HepG2 (cell line): ENCODE data around the gene ENSA. TPM values are rescaled to one million over a fixed set of nuclear protein-coding genes. Genes with fewer than 3 reads are reported as not detected.
A peak's percentile ranks its signal among the peaks of the same experiment; 100 is the strongest.

Experiments
- AKAP8 ChIP-seq: sonication (generic); formaldehyde crosslinking; IDR thresholded peaks from 2 replicates; pipeline ENCODE4 v1.5.1; 2020; ENCODE audit warnings: mild to moderate bottlenecking, missing genetic modification reagents
- DMTF1 ChIP-seq: sonication (generic); formaldehyde crosslinking; IDR thresholded peaks from 2 replicates; pipeline ENCODE4 v1.4.0; 2020; ENCODE audit warnings: mild to moderate bottlenecking, missing genetic modification reagents
- DRAP1 ChIP-seq: IDR thresholded peaks from 2 replicates; pipeline ENCODE4 v1.6.1; 2016; ENCODE audit warnings: missing genetic modification reagents, missing compliant biosample characterization
- FOXO1 ChIP-seq: sonication (generic); formaldehyde crosslinking; IDR thresholded peaks from 2 replicates; pipeline ENCODE4 v1.4.0; 2020; ENCODE audit warnings: missing genetic modification reagents
- HMG20B ChIP-seq: conservative IDR thresholded peaks from 2 replicates; pipeline ENCODE4 v1.6.1; 2016; ENCODE audit warnings: missing genetic modification reagents, missing compliant biosample characterization
- LCORL ChIP-seq, 2 experiments: fragments of 450-650 bp in 1 of 2; sonication (generic) in 1 of 2; formaldehyde crosslinking in 1 of 2; IDR thresholded peaks; 2 replicates each; pipeline versions ENCODE4 v1.5.0 to v1.6.1; 2017 to 2020; ENCODE audit warnings: antibody characterized with exemption in 1 of 2, missing genetic modification reagents in 1 of 2
- MAF1 ChIP-seq: sonication (generic); formaldehyde crosslinking; IDR thresholded peaks from 2 replicates; pipeline ENCODE4 v1.5.0; 2020; ENCODE audit warnings: missing genetic modification reagents, borderline replicate concordance
- MAFF ChIP-seq: IDR thresholded peaks from 2 replicates; pipeline ENCODE4 v1.6.1; 2011; ENCODE audit warnings: low read depth, low read length, improper control_type of control experiment
- MXD1 ChIP-seq: sonication (generic); formaldehyde crosslinking; IDR thresholded peaks from 2 replicates; pipeline ENCODE4 v1.4.0; 2020; ENCODE audit warnings: mild to moderate bottlenecking, missing genetic modification reagents
- PLRG1 ChIP-seq: fragments of 450-650 bp; conservative IDR thresholded peaks from 2 replicates; pipeline ENCODE4 v1.6.1; 2016
- PRDM15 ChIP-seq: sonication (generic); formaldehyde crosslinking; IDR thresholded peaks from 2 replicates; pipeline ENCODE4 v1.4.0; 2020; ENCODE audit warnings: missing genetic modification reagents
- SMC3 ChIP-seq: IDR thresholded peaks from 2 replicates; pipeline ENCODE4 v1.6.1; 2011; ENCODE audit warnings: low read length, improper control_type of control experiment
- TEAD3 ChIP-seq: optimal IDR thresholded peaks from 2 replicates; pipeline ENCODE3; 2016; ENCODE audit warnings: borderline replicate concordance
- ZBTB37 ChIP-seq: sonication (generic); formaldehyde crosslinking; IDR thresholded peaks from 2 replicates; pipeline ENCODE4 v1.4.0; 2020; ENCODE audit warnings: mild to moderate bottlenecking, missing genetic modification reagents
- ZFP62 ChIP-seq: sonication (generic); formaldehyde crosslinking; IDR thresholded peaks from 2 replicates; pipeline ENCODE4 v1.4.0; 2020; ENCODE audit warnings: missing genetic modification reagents
- ZNF547 ChIP-seq: sonication (generic); formaldehyde crosslinking; IDR thresholded peaks from 2 replicates; pipeline ENCODE4 v1.5.1; 2020; ENCODE audit warnings: mild to moderate bottlenecking, missing genetic modification reagents
- ZNF605 ChIP-seq: sonication (generic); formaldehyde crosslinking; IDR thresholded peaks from 2 replicates; pipeline ENCODE4 v1.8.0; 2022; ENCODE audit warnings: mild to moderate bottlenecking, missing genetic modification reagents
- ZSCAN21 ChIP-seq: sonication (generic); formaldehyde crosslinking; IDR thresholded peaks from 2 replicates; pipeline ENCODE4 v1.8.0; 2022; ENCODE audit warnings: mild to moderate bottlenecking, missing genetic modification reagents, moderate library complexity, borderline replicate concordance
- ZSCAN31 ChIP-seq: sonication (generic); formaldehyde crosslinking; IDR thresholded peaks from 2 replicates; pipeline ENCODE4 v1.5.0; 2020; ENCODE audit warnings: low read depth, mild to moderate bottlenecking, missing genetic modification reagents
- polyA plus RNA-seq, 8 experiments: library from polyadenylated mRNA; depleted of rRNA in 3 of 8; stranded (reverse) in 7 of 8; unstranded in 1 of 8; fragments of >200 nt; fragmentation: Illumina TruSeq in 4 of 8; extraction: Trizol in 4 of 8; gene quantifications; 2 replicates each; pipeline versions ENCODE4 v1.2.1 to v1.2.3, GENCODE V29; 2011 to 2016; ENCODE audit warnings: low read depth in 4 of 8, missing spikeins in 1 of 8, mixed read lengths in 1 of 8; ENCODE audit not compliant: insufficient read depth in 1 of 8
- total RNA-seq, 5 experiments: library from RNA; depleted of rRNA; stranded (reverse); fragments of >200 nt; fragmentation: Illumina TruSeq; extraction: Trizol; gene quantifications; 2 replicates each; pipeline ENCODE4 v1.2.3, GENCODE V29; 2016; ENCODE audit warnings: low read depth in 1 of 5

The ENSA gene
- total and polyA plus RNA-seq, 2 of the 13 experiments (the other 11 are each of a cell fraction or from before 2014, with no cell fraction given) = 54.5 to 111 TPM

- TF ChIP-seq PRDM15 (CRISPR knock-in tag) (no peak), SMC3 (0 out of 2 replicates have a peak, but pooled peaks have one; percentile 1), ZFP62 (CRISPR knock-in tag) (no peak), LCORL (IDR thresholded peaks at IDR 0.05) (no peak), LCORL (CRISPR knock-in tag; IDR thresholded peaks at IDR 0.05) (peak; percentile 53; the same call in 1 of the 2 replicates), MXD1 (CRISPR knock-in tag) (no peak), ZNF547 (CRISPR knock-in tag) (no peak; the same call in 1 of the 2 replicates), ZNF605 (CRISPR knock-in tag) (peak; percentile 47; the same call in 1 of the 2 replicates), PLRG1 (no peak), DRAP1 (CRISPR knock-in tag) (peak; percentile 99), TEAD3 (CRISPR knock-in tag) (no peak), ZBTB37 (CRISPR knock-in tag) (0 out of 2 replicates have a peak, but pooled peaks have one; percentile 43), MAF1 (CRISPR knock-in tag) (no peak), AKAP8 (CRISPR knock-in tag) (no peak), ZSCAN31 (CRISPR knock-in tag) (peak; percentile 41; the same call in 1 of the 2 replicates), ZSCAN21 (CRISPR knock-in tag) (peak; percentile 39; the same call in 1 of the 2 replicates), FOXO1 (CRISPR knock-in tag) (no peak), MAFF (no peak), HMG20B (CRISPR knock-in tag) (0 out of 2 replicates have a peak, but pooled peaks have one; percentile 14), DMTF1 (CRISPR knock-in tag) (no peak)
These were observed 50.1 kb downstream of the ENSA start, which contains the start of gene MCL1 (continued) for GRCh38 chr1:150579110-150579944.
